ENCODE data around the gene CACNG3.
"Not testable (repeated sequence)": the region's sequence is repeated elsewhere in the genome, so short reads cannot be mapped to it uniquely, and the experiment has no call there.

CACNG3 gene

DNA sequence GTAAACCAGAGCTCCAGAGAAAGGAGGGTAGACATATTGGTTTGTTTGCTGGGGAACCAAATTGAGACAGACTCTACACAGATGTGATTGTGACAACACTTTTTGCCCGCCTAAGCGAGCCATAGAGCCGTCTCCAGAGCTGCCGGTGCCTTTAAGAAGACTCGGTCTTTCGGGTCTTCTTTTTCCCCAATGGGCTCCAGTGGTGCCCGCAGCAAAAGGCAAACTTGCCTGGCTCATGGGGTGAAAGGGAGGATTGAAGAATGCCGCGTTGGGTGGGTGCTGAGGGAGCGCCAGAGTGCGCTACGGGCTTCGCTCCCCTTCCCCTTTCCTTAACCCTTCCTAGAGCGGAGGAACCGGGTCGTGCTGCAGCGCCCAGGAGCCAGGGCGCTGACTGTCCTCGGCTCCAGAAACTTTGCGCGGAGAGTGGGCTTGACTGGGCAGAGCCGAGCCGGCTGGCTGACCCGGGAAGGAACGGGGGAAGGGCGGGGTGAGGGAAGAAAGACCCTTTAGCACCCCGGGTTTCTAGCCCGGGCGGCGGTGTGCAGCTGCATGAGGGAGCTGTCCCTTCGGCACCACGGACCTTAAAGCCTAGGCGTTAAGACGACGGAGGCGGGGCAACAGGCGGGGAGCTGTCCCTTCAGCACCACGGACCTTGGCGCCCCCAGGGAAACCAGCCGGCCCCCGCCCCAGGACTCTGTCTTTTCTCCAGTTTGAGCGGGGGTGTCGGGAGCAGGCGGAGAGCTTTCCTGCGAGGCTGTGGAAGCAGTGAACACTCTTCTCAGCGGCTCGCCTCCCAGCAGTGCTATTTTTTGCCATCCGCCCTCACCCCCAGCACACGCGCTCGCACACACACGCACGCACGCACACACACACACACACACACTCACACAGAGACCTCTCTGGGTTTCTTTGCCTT, at the start of gene CACNG3:
Gene CACNG3, plus strand, starts transcription at position 880 of the 916 bp plus-strand sequence. CDS start 420 bp downstream, outside the sequence.
- DNase-seq (ENCODE audit: low spot score), result no peak

DNA sequence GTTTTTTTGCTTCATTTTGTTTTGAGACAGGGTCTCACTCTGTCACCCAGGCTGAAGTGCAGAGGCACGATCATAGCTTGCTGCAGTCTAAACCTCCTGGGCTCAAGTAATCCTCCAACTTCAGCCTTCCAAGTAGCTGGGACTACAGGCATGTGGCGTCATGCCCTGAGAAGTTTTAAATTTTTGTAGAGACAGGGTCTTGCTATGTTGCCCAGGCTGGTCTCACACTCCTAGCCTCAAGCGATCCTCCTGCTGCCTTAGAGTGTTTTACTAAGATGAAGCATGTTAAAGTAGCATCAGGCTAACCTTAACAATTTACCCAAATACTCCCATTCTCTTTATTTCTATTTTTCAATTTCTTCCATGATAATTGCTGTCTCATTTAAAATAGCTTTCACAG, 49.2 kb upstream of the CACNG3 start:
- DNase-seq (ENCODE audit: low spot score), result no peak

DNA sequence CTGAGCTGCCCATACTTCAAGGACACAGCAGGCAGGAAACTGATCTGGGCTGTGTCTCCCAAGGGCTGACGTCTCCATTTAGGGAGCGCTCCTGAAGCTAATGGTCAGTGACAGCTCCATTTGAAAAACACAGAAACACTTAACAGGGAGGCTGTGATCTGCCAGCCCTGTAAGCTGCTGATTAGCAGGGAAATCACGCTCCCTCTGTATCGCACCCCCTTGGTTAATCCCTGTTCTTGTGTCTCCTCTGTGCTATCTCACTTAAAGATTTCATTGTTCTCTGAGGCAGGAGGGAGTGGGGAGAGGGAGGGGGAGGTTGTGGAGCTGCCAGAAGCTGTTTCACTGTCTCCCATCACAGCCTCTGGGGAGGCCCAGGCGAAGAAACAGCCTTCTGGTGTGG, 47.4 kb upstream of the CACNG3 start:
- no peak for DNase-seq (ENCODE audit: low spot score)

DNA sequence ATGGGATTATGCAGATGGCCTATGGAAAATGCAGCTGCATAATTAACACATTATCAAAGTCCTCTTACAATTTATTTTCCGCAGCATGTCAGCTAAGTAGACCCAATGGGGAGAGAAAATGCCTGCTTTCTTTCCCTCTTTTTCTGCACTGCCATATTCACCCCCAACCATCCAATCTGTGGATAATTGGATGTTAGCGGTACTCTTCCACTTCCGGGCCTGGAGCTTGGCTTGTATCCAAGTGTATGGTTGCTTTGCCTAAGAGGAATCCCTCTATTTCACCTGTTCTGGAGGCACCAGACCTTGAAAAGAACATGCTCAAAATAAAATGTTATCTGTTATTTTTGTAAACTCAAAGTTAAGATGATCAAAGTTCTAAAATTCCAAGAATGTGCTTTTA, 41.1 kb upstream of the CACNG3 start:
- DNase-seq (ENCODE audit: low spot score), result no peak

DNA sequence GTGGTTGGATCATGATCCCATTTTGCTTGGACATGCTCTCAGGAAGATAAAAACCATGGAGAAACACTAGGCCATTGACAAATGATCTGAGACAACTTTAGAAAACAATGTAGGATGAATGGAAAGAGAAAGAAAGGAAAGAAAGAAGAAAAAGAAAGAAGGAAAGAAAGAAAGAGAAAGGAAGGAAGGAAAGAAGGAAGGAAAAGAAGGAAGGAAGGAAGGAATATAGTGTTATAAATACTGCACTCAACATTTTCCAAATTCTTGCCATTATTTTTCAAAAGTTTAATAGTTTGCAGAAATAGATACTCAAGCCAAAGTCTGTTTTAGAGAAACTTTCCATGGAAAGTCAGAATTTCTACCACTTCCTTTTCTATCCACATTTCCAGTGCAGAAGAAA, 39.2 kb upstream of the CACNG3 start:
- no peak for DNase-seq (ENCODE audit: low spot score)

DNA sequence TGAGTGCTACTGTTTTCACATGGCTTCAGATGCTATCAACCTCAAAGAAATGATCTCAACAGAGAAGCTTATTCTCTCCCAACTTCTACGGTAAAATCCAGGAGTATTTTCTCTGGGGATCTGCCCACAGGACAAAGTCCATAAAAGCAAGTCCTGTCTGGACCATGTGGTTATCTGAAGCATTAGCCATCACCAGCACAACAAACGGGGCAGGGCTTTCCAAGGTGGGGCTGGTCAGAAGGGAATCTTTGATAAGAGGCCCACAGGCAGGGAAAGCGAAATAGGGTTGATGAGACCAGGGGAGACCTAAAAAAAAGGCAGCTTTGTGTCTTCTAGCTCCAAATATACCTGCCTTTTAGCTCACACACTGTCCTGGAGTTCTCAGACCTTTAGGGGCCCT, 38.7 kb upstream of the CACNG3 start:
- peak; percentile 15 for DNase-seq (ENCODE audit: low spot score)

DNA sequence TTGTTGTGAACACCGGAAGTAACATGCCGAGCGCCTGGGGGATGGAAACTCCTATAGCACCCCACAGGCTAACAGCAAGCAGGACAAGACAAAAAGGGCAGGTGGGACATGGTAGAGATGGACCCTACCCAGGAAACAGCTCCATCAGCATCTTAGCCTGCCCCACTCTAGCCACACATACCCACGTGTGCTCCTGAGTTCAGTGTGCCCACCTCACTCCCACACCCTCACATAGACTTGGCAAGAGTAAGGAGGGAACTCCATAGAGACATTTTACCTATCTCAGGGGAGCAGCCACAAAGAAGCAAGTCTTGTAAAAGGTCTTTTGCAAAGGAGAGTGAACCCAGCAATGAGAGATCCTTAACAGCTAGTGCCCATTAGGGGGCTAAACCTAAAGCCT, 37.8 kb upstream of the CACNG3 start:
- no peak for DNase-seq (ENCODE audit: low spot score)

DNA sequence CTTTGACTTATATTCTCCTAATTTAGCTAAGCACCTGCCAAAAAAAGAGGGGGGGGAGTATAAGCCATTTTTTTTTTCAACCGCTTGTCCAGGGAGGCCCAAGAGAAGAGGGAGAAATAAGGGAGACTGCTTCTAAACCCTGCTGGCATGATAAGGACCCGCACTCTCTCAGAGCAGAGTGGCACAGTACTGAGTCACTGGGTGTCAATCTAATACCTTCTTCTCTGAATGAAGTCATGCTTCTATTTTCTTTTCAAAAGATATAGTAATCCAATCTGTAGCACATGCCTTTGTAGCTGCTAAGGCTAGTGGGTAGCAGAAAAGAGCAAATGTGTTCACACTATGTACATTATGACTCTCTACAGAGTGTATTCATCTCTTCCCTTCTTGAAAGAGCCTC, 34.9 kb upstream of the CACNG3 start:
- no peak for DNase-seq (ENCODE audit: low spot score)

DNA sequence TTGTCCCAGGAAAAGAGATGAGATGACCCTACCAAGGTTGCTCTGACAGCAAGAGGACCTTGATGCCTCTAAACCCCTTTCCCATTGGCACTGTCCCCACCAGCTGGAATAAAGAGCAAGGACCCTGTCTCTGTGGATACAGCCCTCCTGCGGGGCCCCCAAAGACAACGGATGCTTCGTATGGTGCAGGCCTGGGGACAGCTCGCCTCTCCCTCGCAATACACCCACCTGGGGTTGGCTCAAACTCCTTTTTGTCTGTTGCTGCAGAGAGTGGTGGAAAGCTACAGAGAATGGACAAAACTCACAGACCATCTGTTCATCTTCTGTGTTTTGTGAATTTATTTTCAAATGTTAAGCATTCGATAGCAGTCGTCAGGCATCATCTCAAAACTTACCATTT, 27.6 kb upstream of the CACNG3 start:
- no peak for DNase-seq (ENCODE audit: low spot score)

DNA sequence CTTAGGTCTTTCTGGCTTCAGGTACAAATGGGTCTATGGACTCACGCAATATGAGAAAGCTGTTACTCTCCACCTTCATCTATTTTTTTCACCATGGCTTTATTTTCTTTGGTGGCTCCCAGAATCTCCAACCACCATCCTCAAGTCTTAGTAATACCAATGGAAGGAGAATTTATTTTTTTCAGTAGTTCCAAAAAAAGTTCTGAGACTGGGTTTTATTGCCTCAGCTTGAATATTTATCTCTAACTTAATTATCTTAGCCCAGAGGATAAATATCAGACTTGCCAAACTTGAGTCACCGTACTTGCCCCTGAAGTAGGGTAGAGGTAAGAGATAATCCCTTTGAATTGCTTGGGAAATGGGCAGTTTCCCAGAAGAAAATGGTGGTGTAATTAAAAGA, 23.2 kb upstream of the CACNG3 start:
- no peak for DNase-seq (ENCODE audit: low spot score)

DNA sequence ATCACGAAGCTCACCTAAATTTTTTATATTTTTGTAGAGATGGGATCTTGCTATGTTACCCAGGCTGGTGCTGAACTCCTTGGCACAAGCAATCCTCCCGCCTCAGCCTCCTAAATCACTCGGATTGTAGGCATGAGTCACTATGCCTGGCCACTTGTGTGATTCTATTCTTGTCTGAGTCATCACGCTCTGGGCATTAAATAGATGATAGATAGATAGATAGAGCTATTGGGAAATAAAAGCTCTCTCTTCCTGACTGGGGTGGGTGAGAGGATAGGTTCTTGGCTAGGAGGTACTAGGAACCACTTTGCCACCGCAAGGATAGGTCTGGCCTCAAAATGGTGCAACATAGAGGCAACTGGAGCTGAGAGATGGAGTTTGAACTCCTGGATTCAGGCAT, 21.4 kb upstream of the CACNG3 start:
- DNase-seq (ENCODE audit: low spot score), result no peak

DNA sequence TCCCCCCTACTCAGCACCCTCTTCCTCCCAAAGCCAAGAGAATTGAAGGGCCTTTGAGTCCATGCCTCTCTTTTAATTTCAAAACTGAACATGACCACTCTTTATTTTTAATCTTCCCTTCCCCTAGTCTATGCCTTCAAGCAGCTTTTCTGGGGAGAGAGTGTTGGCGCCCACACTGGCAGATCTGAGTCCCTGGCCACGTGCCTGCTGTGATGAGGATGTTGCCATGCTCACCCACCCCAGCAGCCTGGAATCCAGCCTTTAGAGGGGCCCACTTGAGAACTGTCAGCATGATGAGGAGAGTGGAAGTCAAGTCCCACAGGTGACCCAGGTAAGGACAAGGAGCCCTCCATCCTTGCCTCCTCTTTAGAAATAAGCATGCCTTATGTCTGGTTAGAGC, 20.3 kb upstream of the CACNG3 start:
- DNase-seq (ENCODE audit: low spot score), result no peak

DNA sequence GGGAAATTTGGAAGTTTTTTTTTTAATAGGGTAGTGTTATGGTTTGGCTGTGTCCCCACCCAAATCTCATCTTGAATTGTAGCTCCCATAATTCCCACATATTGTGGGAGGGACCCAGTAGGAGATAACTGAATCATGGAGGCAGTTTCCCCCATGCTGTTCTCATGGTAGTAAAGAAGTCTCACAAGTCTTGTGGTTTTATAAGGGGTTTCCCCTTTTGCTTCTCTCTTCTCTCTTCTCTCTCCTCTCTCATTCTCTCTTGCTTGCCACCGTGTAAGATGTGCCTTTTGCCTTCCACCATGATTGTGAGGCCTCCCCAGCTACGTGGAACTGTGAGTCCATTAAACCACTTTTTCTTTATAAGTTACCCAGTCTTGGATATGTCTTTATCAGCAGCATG, 17.3 kb upstream of the CACNG3 start:
- not testable (repeated sequence) for DNase-seq (ENCODE audit: low spot score)

DNA sequence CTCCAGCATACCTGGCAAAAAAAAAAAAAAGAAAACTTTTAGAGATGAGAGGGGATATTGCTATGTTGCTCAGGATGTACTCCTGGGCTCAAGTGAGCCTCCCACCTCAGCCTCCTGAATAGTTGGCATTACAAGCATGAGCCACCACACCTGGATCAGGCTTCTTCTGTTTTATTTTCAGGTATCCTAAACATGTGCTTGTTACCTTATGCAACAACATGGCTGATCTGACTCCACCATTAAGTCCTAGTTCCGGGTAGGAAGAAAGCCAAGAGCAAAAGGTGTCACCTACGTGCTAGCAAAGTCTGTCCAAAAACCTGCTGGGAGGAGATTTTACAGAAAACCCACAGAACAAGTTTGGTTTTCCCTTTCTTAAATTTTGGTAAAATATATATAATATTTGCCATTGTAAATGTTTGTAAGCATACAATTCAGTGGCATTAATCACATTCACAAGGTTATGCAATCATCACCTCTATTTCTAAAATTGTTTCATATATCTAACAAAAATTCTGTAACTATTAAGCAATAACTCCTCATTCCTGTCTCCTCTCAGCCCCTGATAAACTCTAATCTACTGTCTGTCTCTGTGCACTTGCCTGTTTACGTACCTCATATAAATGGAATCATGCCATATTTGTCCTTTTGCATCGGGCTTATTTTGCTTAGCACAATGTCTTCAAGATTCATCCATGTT, 9.1 kb upstream of the CACNG3 start:
- no peak for DNase-seq (ENCODE audit: low spot score)

DNA sequence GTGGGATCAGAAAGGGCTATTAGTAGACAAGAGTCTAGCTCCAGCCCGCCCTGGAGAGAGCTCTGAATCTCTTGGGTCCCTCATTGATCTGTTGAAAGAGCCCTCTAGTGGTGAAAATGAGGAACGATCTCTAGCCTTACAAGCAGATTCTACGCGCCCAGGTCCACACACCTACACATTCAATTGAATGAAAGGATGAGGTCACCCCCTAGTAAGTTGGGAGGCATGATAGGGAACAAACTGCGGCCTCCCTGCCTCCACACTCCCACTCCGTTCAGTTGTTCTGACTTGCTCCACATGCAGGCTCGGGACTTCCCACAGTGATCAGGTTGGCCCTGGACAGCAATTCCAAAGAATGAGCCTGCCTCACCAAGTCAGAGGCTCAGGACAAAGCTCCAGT, 2.9 kb upstream of the CACNG3 start:
- peak; percentile 39 for DNase-seq (ENCODE audit: low spot score)

DNA sequence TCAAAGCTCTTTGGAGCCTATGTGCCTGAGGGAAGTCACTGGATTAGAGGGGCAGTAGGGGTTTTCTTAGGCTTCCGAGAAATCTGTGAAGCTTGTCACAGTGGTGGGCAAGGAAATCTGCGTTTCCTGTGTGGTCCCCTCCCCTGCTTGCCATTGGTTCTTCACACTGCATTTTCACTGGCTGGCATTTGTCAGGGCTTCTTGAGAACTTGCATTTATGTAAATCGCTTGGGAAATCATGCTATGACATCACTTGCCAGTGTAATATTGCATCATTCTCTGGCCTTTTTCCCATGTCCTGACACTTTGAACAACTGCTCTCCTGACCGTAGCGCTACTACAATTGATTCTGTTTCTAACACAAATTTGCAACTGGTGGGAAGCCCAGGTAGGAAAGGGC, 1.8 kb downstream of the CACNG3 start:
- no peak for DNase-seq (ENCODE audit: low spot score)

DNA sequence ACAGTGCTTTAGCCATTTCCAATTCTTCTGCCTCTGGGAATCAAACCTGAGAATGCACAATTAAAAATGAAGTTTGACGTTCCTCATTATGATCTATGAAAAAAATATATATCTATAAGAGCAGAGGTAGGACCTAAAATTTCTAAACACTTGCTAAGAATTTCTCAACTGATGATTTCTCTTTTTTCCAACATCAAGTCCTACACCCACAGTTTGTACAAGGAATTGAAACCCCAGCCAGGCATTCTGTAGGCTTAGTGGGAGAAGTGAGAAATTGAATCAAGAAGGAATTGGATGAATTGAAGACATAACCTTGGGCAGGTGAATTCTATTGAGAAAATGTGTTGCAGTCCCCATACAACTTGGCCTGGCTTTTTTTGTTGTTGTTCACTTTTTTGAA, 2.7 kb downstream of the CACNG3 start:
- DNase-seq (ENCODE audit: low spot score), result no peak

DNA sequence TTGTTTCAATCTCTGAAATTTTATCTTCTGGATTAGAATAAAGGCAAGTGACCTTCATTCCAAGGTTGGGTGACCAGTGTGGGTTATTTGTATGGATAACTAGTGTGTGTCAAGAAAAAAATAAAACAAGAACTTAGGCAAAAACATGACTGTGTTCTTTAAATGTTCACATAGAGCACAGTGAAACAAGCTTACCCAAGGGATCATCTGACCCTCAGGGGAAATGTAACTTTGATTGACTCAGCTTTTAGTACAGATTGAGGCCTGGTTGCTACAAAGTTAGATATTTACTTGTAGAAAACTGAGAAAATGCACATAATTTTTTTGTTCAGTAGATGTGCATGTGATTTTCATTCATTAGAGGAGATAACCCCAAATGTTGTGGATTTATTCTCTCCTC, 6.7 kb downstream of the CACNG3 start:
- DNase-seq (ENCODE audit: low spot score), result no peak

DNA sequence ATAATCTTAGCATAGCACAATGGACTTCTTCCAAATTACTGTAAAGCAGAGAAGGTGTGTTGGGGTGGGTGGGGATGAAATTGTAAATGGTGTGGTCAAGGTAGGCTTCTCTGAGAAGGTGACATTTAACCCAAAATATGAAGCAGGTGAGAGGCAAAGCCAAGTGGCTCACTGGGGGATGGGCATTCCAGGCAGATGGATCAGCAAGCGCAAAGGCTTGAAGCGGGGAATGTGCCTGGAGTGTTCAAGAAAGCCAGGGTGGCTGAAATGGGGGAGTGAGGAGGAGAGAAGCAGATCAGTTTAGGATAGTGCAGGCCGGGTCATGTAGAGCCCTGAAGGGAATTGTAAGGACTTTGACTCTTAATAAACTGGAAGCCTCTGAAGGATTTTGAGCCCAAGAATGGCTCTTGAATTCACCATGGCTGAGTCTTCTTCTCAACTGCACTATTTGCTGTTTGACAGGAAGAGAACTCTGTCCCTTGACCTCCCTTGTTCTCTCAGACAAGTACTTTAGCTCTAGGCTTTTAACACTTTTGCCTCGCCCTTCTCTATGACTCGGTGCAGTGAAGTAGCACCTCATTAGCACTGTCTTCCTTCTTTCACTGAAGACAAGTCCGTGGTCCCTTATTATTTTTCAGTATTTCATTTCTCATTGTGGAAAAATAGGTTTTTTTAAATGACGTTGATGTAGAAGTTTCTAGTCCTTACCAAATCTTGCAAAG, 14.7 kb downstream of the CACNG3 start:
- no peak for DNase-seq (ENCODE audit: low spot score)

DNA sequence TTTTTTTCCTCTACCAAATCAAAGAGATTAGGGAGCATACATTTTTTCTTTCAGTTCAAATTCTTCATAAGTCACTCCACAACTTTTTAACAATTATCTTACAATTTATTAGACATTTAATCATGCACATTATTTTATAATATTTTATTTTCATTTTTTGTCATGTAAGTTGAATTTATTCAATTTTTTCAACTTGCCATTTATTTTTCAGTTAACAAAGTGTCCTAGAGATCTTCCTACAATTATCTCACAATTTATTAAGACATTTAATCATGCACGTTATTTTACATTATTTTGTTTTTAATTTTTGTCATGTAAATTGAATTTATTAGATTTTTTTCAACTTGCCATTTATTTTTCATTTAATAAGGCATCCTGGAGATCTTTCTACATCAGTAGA, 16.2 kb downstream of the CACNG3 start:
- no peak for DNase-seq (ENCODE audit: low spot score)

DNA sequence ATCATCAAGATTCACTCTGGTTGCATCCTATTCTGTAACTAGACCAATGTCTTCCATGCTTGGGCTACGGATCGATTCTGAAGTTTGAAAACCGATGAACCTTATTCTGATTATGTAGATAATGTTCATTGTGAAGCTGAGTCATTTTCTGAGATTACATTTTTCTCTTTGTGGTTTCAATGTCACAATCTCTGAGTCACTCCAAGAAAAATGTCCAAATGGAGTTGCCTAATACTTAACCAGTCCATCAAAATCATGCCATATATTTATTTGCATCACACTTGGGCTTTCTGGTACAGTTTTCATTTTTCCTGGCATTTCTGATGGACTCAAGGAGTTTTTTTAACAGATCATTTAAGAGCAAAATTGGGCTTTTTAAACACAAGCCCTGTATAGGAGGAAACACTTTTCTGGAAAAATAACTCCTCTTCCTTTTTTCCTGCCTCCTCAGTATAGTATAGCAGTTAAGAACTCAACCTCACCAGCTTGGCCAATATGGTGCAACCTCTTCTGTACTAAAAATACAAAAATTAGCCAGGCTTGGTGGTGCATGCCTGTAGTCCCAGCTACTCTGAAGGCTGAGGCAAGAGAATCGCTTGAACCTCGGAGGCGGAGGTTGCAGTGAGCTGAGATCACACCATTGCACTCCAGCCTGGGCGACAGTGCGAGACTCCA, 17.5 kb downstream of the CACNG3 start:
- no peak for DNase-seq (ENCODE audit: low spot score)

DNA sequence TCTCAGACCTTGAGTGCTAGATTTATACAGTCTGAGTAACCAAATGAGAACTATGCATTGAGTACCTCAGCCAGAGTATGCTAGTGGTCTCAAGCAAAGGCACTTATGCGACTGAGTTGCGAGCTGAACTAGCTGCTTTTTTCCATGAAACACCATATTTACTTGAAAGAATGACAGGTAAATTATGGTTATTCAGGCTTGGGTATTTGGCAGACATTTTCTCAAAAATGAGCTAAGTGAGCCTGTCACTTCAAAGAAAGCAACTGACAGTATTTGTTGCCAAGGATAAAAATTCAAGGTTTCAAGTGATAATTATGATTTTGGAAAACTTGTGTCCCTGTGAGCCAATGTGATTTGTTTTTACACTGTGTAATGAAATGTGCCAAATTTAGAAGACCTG, 19.3 kb downstream of the CACNG3 start:
- DNase-seq (ENCODE audit: low spot score), result no peak

All from hematopoietic multipotent progenitor cell treated with erythropoietin and hydrocortisone succinate and interleukin-3 and kit ligand, for 17 days (in vitro differentiated cells).